ENCODE results near the gene REXO4. TPM values are rescaled to one million over a fixed set of nuclear protein-coding genes. Genes with fewer than 3 reads are reported as not detected.

REXO4 gene
- polyA plus RNA-seq, 1 of the 3 experiments (the other 2 are of a cell fraction) = 37.3 TPM

- H3K9ac ChIP-seq = no peak overlapping the region
- WGBS (ENCODE audit: low lambda C conversion rate) = 82% methylated on average over 14 of the region's 19 CpGs
- H2AFZ ChIP-seq (ENCODE audit: low read depth) = no peak overlapping the region
- no peaks in the 10 kb centered on the region for H3K27me3 ChIP-seq (ENCODE audit: insufficient read depth)
- DNase-seq = no peak
- ChIA-PET CTCF (interaction anchor here (0.6 to 3.0 kb wide), 9 partner anchors 10 to 211 kb away, joined by 3 to 23 read pairs (median 4); partner anchors contain the start of genes REXO4 and STKLD1), POLR2A (no interaction called here)
- no peaks in the 10 kb centered on the region for H4K20me1 ChIP-seq (ENCODE audit: insufficient read depth)
- peaks cover 4% of the 10 kb centered on the region for H3F3A ChIP-seq (replicated peaks; ENCODE audit: insufficient read depth)
- no peaks in the 10 kb centered on the region for H3K79me2 ChIP-seq (ENCODE audit: insufficient read depth)
- no peaks in the 10 kb centered on the region for H3K9me2 ChIP-seq
- H3K36me3 ChIP-seq (replicated peaks in 1 of 2; ENCODE audit: control insufficient read depth in 1 of 2, insufficient read depth in 2 of 2, low read length in 1 of 2) = peaks cover 21 to 45% of the 10 kb centered on the region in 2 experiments
- no peak overlapping the region for H3K27ac ChIP-seq (ENCODE audit: low read depth in 2 of 2, low read length in 1 of 2)
- no peak overlapping the region for H3K4me2 ChIP-seq
- H3K4me1 ChIP-seq (ENCODE audit: control insufficient read depth in 1 of 2, insufficient read depth in 2 of 2, low read depth in 1 of 2, low read length in 1 of 2) = no peaks in the 10 kb centered on the region
- H3K9me3 ChIP-seq = no peaks in the 10 kb centered on the region
- no peak for TF ChIP-seq CTCF (IDR thresholded peaks at IDR 0.05)
- TF ChIP-seq MEF2A (IDR thresholded peaks at IDR 0.05; ENCODE audit: borderline replicate concordance, low read depth) = no peak
- TF ChIP-seq RXRA (IDR thresholded peaks at IDR 0.05; ENCODE audit: borderline replicate concordance, low read depth) = no peak
- no peak overlapping the region for H3K4me3 ChIP-seq (ENCODE audit: low read depth in 2 of 2, low read length in 1 of 2)
Observed at GRCh38 chr9:133405508-133406438, 12.0 kb downstream of the REXO4 start.

- no peaks in the 10 kb centered on the region for H3K9me2 ChIP-seq
- ChIA-PET CTCF (interaction anchor here (1.8 to 3.0 kb wide), 4 partner anchors 9 to 81 kb away, joined by 4 to 23 read pairs (median 10); partner anchors contain the start of genes REXO4 and STKLD1), POLR2A (no interaction called here)
- H3K4me1 ChIP-seq (ENCODE audit: control insufficient read depth in 1 of 2, insufficient read depth in 2 of 2, low read depth in 1 of 2, low read length in 1 of 2) = no peaks in the 10 kb centered on the region
- no peaks in the 10 kb centered on the region for H3K27me3 ChIP-seq (ENCODE audit: insufficient read depth)
- WGBS (ENCODE audit: low lambda C conversion rate) = 100% methylated on average over 3 of the region's 12 CpGs
- H3K4me3 ChIP-seq (ENCODE audit: low read depth in 2 of 2, low read length in 1 of 2) = no peak overlapping the region
- no peaks in the 10 kb centered on the region for H3K9me3 ChIP-seq
- DNase-seq = no peak
- peaks cover 4% of the 10 kb centered on the region for H3F3A ChIP-seq (replicated peaks; ENCODE audit: insufficient read depth)
- no peak overlapping the region for H2AFZ ChIP-seq (ENCODE audit: low read depth)
- no peak overlapping the region for H3K27ac ChIP-seq (ENCODE audit: low read depth in 2 of 2, low read length in 1 of 2)
- TF ChIP-seq YY1 (IDR thresholded peaks at IDR 0.05; ENCODE audit: low read depth) = no peak
- no peak for TF ChIP-seq RFX5 (IDR thresholded peaks at IDR 0.05; ENCODE audit: low read length)
- no peak for TF ChIP-seq EP300 (IDR thresholded peaks at IDR 0.05; ENCODE audit: borderline replicate concordance in 1 of 2, low read depth in 1 of 2, low read length in 1 of 2)
- peaks cover 21 to 34% of the 10 kb centered on the region in 2 experiments for H3K36me3 ChIP-seq (replicated peaks in 1 of 2; ENCODE audit: control insufficient read depth in 1 of 2, insufficient read depth in 2 of 2, low read length in 1 of 2)
- H3K9ac ChIP-seq = no peak overlapping the region
- H3K4me2 ChIP-seq = no peak overlapping the region
- H3K79me2 ChIP-seq (ENCODE audit: insufficient read depth) = no peaks in the 10 kb centered on the region
- no peaks in the 10 kb centered on the region for H4K20me1 ChIP-seq (ENCODE audit: insufficient read depth)
Observed at GRCh38 chr9:133404454-133405002, 13.3 kb downstream of the REXO4 start.
